Neutrophil (primary cell): ENCODE data around the gene TNRC6C.

Source experiments
- H3K27ac ChIP-seq: fragments of 200-600 bp; sonication (generic); 2 replicates; pipeline ENCODE4 v1.5.1; 2016; ENCODE audit warnings: mild to moderate bottlenecking, moderate library complexity
- H3K27me3 ChIP-seq: fragments of 200-600 bp; sonication (generic); 2 replicates; pipeline ENCODE4 v1.6.0; 2016; ENCODE audit warnings: mild to moderate bottlenecking
- H3K36me3 ChIP-seq: fragments of 200-600 bp; sonication (generic); 2 replicates; pipeline ENCODE4 v1.5.1; 2017
- H3K4me1 ChIP-seq, 2 experiments: fragments of 200-600 bp in 1 of 2; sonication (generic) in 1 of 2; 1 replicate in 1 of 2; 2 replicates in 1 of 2; pipeline versions ENCODE4 v1.5.1 to v1.6.1; 2013 to 2016; ENCODE audit warnings: low read depth in 1 of 2, low read length in 1 of 2, mild to moderate bottlenecking in 1 of 2, moderate library complexity in 1 of 2; ENCODE audit not compliant: control insufficient read depth in 1 of 2, insufficient read depth in 1 of 2
- H3K4me3 ChIP-seq, 2 experiments: fragments of 200-600 bp in 1 of 2; sonication (generic) in 1 of 2; 1 replicate in 1 of 2; 2 replicates in 1 of 2; pipeline ENCODE4 v1.5.1; 2013 to 2016; ENCODE audit warnings: low read depth in 1 of 2, low read length in 1 of 2, mild to moderate bottlenecking in 1 of 2, moderate library complexity in 1 of 2
- H3K9me3 ChIP-seq: fragments of 200-600 bp; sonication (generic); 2 replicates; pipeline ENCODE4 v1.5.1; 2016
- CTCF ChIP-seq: fragments of 200-600 bp; sonication (generic); IDR thresholded peaks from 2 replicates; pipeline ENCODE4 v1.5.1; 2016; ENCODE audit warnings: antibody characterized with exemption

TNRC6C gene

GRCh38 chr17:78130437-78131101 is 172.1 kb downstream of the TNRC6C start, which contains the start of gene TMC8:
TSS of gene TMC8 (plus strand) at chr17:78130771. CDS start at chr17:78131589, 818 bp downstream.
- H3K9me3 ChIP-seq, result no peaks in the 10 kb centered on the region
- H3K27me3 ChIP-seq, result no peaks in the 10 kb centered on the region
- H3K27ac ChIP-seq, result peak within 1 kb of the TSS; percentile 98
- peaks cover 87 to 92% of the 10 kb centered on the region in 2 experiments for H3K4me1 ChIP-seq
- H3K4me3 ChIP-seq, result peak within 1 kb of the TSS; percentile 80 to 87
- H3K36me3 ChIP-seq, result peaks cover 38% of the 10 kb centered on the region
- no peak for TF ChIP-seq CTCF

- Histone ChIP-seq H3K9me3 (no peaks in the 10 kb centered on the region), H3K36me3 (peaks cover 38% of the 10 kb centered on the region), H3K27ac (peak overlapping the region; percentile 98), H3K4me3 (peak overlapping the region; percentile 80 to 87), H3K4me1 (peaks cover 87 to 92% of the 10 kb centered on the region in 2 experiments), H3K27me3 (no peaks in the 10 kb centered on the region)
- TF ChIP-seq CTCF, result no peak
Measured at GRCh38 chr17:78131172-78132083, 172.9 kb downstream of the TNRC6C start.

GRCh38 chr17:78132084-78132676 is 173.7 kb downstream of the TNRC6C start:
- H3K4me3 ChIP-seq, result peak overlapping the region; percentile 80 to 87
- H3K9me3 ChIP-seq, result no peaks in the 10 kb centered on the region
- H3K4me1 ChIP-seq, result peaks cover 87 to 92% of the 10 kb centered on the region in 2 experiments
- H3K27ac ChIP-seq, result peak overlapping the region; percentile 98
- H3K27me3 ChIP-seq, result no peaks in the 10 kb centered on the region
- peaks cover 44% of the 10 kb centered on the region for H3K36me3 ChIP-seq
- TF ChIP-seq CTCF, result no peak

- peaks cover 87 to 92% of the 10 kb centered on the region in 2 experiments for H3K4me1 ChIP-seq
- no peaks in the 10 kb centered on the region for H3K27me3 ChIP-seq
- no peaks in the 10 kb centered on the region for H3K9me3 ChIP-seq
- peaks cover 44% of the 10 kb centered on the region for H3K36me3 ChIP-seq
- no peak for TF ChIP-seq CTCF
- peak overlapping the region; percentile 98 for H3K27ac ChIP-seq
- peak overlapping the region; percentile 80 to 87 for H3K4me3 ChIP-seq
Measured at GRCh38 chr17:78132767-78133178, 174.3 kb downstream of the TNRC6C start.

- H3K9me3 ChIP-seq, result no peaks in the 10 kb centered on the region
- H3K27me3 ChIP-seq, result no peaks in the 10 kb centered on the region
- peak overlapping the region; percentile 80 to 87 for H3K4me3 ChIP-seq
- TF ChIP-seq CTCF, result no peak
- peaks cover 92 to 94% of the 10 kb centered on the region in 2 experiments for H3K4me1 ChIP-seq
- H3K36me3 ChIP-seq, result peaks cover 47% of the 10 kb centered on the region
- peak overlapping the region; percentile 98 for H3K27ac ChIP-seq
Measured at GRCh38 chr17:78133179-78133951, 174.9 kb downstream of the TNRC6C start.
